ENCODE measurements around the gene NREP.

- TF ChIP-seq EZH2 (IDR thresholded peaks at IDR 0.05; ENCODE audit: insufficient read depth, poor library complexity, severe bottlenecking) (no peak), EZH2phosphoT487 (IDR thresholded peaks at IDR 0.05; ENCODE audit: insufficient read depth, low read depth) (no peak)
Observed at GRCh38 chr5:111790295-111790694, 33.3 kb upstream of the NREP start.
